ENCODE data around the gene FANCB. TPM values are rescaled to one million over a fixed set of nuclear protein-coding genes. Genes with fewer than 3 reads are reported as not detected.

Gene FANCB
- total RNA-seq, 4 donors from 2014 or later = 2.5 to 4.8 (median 3.2) TPM

DNA sequence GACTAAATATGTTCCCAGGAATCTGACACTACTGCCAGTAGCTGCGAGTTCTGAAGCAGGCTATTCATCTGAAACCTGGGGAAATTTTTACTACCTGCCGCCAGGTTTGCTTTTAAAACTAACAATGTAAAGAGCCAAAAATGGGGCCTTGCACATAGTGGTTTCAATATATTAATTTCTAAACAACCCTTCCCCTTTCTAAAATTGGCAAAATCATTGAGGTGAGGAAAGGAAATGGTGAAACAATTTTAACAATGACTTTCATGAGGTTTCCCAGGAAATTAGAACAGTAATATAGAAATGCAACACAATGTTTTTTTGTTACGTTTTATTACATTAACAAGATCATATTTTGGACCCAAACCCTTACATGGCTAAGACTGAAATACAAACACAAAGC lies 21.3 kb downstream of the FANCB start:
- 79 to 82% methylated on average over 3 of the region's 3 CpGs for WGBS, 2 donors
- H3K27ac ChIP-seq = no peak overlapping the region
- no peak for DNase-seq (ENCODE audit: low spot score in 2 of 2)
- TF ChIP-seq, protein P1, sequence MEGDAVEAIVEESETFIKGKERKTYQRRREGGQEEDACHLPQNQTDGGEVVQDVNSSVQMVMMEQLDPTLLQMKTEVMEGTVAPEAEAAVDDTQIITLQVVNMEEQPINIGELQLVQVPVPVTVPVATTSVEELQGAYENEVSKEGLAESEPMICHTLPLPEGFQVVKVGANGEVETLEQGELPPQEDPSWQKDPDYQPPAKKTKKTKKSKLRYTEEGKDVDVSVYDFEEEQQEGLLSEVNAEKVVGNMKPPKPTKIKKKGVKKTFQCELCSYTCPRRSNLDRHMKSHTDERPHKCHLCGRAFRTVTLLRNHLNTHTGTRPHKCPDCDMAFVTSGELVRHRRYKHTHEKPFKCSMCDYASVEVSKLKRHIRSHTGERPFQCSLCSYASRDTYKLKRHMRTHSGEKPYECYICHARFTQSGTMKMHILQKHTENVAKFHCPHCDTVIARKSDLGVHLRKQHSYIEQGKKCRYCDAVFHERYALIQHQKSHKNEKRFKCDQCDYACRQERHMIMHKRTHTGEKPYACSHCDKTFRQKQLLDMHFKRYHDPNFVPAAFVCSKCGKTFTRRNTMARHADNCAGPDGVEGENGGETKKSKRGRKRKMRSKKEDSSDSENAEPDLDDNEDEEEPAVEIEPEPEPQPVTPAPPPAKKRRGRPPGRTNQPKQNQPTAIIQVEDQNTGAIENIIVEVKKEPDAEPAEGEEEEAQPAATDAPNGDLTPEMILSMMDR (IDR thresholded peaks at IDR 0.05) = no peak
- TF ChIP-seq POLR2A (IDR thresholded peaks at IDR 0.05) = no peak
- no peak for TF ChIP-seq EP300 (IDR thresholded peaks at IDR 0.05)
- no peak overlapping the region for H3K4me3 ChIP-seq
- H3K27me3 ChIP-seq = no peaks in the 10 kb centered on the region
- no peaks in the 10 kb centered on the region for H3K36me3 ChIP-seq
- H3K4me1 ChIP-seq = no peaks in the 10 kb centered on the region
- H3K9me3 ChIP-seq = no peaks in the 10 kb centered on the region

DNA sequence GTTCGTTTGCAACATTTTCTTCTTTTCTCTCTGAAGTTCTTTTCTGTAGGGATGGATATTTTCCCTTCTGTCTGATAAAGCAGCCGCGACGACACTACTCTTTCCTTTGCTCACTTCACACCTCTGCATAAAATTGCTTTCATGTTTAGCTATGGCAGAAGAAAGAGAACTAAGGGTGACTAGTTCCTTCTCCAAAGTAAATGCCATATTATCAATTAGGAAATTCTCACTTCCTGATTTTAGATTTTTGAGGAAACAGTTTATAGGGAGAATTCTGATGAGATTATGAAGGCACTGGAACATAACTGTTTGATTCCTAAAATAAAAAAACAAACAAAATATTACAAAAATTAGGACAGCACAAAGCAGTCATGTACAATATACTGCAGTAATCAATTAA lies 29.2 kb downstream of the FANCB start:
- WGBS, 2 donors = 70 to 86% methylated on average over 4 of the region's 4 CpGs
- Histone ChIP-seq H3K9me3 (no peaks in the 10 kb centered on the region), H3K4me1 (no peaks in the 10 kb centered on the region), H3K4me3 (no peak overlapping the region), H3K36me3 (no peaks in the 10 kb centered on the region), H3K27ac (no peak overlapping the region), H3K27me3 (no peaks in the 10 kb centered on the region)
- TF ChIP-seq POLR2A (IDR thresholded peaks at IDR 0.05) (no peak), EP300 (IDR thresholded peaks at IDR 0.05) (no peak)
- TF ChIP-seq, protein P1 (IDR thresholded peaks at IDR 0.05) = no peak
- no peak for DNase-seq (ENCODE audit: low spot score in 2 of 2)

DNA sequence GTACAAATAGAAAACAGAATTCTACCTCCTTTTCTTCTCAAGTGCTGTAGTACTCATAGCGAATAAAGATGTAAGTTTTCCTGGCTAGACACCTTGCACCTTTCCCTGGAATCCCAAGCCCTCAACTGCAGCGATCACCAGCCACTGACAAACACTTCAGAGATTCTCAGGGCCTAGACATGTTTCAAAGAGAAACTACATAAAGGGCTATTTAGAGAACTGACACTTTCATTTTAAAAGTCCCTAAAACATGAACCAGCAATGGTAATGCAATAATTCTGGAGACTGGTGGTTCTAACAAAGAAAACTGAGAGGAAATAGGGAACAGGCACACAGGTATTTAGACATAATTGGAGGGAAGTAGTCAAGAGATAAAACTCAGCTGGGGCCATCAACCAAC lies 35.7 kb downstream of the FANCB start:
- Histone ChIP-seq H3K9me3 (no peaks in the 10 kb centered on the region), H3K27ac (no peak overlapping the region), H3K27me3 (no peaks in the 10 kb centered on the region), H3K36me3 (no peaks in the 10 kb centered on the region), H3K4me1 (no peaks in the 10 kb centered on the region), H3K4me3 (no peak overlapping the region)
- WGBS, 2 donors = 79 to 100% methylated on average over 2 of the region's 2 CpGs
- no peak for DNase-seq (ENCODE audit: low spot score in 2 of 2)
- TF ChIP-seq POLR2A (IDR thresholded peaks at IDR 0.05) (no peak), EP300 (IDR thresholded peaks at IDR 0.05) (no peak)
- TF ChIP-seq, protein P1 (IDR thresholded peaks at IDR 0.05) = no peak

DNA sequence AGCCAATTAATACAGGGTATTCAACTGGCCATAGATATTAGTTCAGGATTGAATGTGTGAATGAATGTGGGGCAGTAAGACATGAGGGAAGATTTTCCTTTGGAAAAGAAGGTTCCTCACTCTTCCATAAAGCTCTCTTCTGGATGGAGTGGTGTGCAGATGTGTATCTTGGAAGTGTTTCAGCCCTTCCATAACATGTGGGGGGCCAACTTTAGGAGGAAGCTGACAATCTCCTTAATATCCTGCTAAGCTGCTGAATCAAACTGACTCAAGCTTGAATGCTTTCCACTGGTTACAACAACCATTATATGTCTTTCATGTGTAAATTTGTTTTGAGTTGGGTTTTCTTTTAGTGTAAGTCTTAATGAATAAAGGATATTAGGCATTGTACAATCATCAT lies 40.3 kb downstream of the FANCB start:
- Histone ChIP-seq H3K36me3 (no peaks in the 10 kb centered on the region), H3K27ac (no peak overlapping the region), H3K27me3 (no peaks in the 10 kb centered on the region), H3K9me3 (no peaks in the 10 kb centered on the region), H3K4me3 (no peak overlapping the region), H3K4me1 (no peaks in the 10 kb centered on the region)
- DNase-seq (ENCODE audit: low spot score in 2 of 2) = no peak
- TF ChIP-seq, protein P1 (IDR thresholded peaks at IDR 0.05) = no peak
- no peak for TF ChIP-seq EP300 (IDR thresholded peaks at IDR 0.05)
- TF ChIP-seq POLR2A (IDR thresholded peaks at IDR 0.05) = no peak

DNA sequence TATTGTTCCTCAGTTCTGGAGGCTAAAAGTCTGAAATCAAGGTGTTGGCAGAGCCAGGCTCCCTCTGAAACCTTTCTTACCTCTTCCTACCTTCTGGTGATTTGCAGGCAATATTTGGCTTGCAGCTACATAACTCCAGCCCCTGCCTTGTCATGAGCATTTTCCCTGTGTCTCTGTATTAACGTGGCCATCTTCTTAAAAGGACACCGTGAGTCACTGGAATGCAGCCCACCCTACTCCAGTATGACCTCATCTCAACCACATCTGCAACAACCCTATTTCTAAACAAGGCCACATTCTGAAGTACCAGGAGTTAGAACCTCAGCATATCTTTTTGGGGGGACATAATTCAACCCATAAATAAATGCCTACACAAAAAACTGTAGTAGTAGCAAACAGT lies 40.7 kb downstream of the FANCB start:
- no peaks in the 10 kb centered on the region for H3K9me3 ChIP-seq
- WGBS, 2 donors = 40 to 50% methylated on average over 2 of the region's 2 CpGs
- no peaks in the 10 kb centered on the region for H3K4me1 ChIP-seq
- DNase-seq (ENCODE audit: low spot score in 2 of 2) = no peak
- no peak for TF ChIP-seq POLR2A (IDR thresholded peaks at IDR 0.05)
- TF ChIP-seq, protein P1 (IDR thresholded peaks at IDR 0.05) = no peak
- no peak for TF ChIP-seq EP300 (IDR thresholded peaks at IDR 0.05)
- H3K4me3 ChIP-seq = no peak overlapping the region
- H3K27me3 ChIP-seq = no peaks in the 10 kb centered on the region
- no peak overlapping the region for H3K27ac ChIP-seq
- no peaks in the 10 kb centered on the region for H3K36me3 ChIP-seq

All from tibial nerve (tissue), 4 donors.